HG03039 (cell line): Measurements from ENCODE around the gene DNAJC24.

Source experiments
- ATAC-seq: cut with Tn5 transposase; IDR thresholded peaks from one replicate; pipeline ENCODE4 v1.9.1; 2021; ENCODE audit warnings: mild to moderate bottlenecking, moderate library complexity; ENCODE audit not compliant: unreplicated experiment

The DNAJC24 gene

GRCh38 chr11:31414338-31414737 is 44.7 kb downstream of the DNAJC24 start:
- ATAC-seq, result no peak

GRCh38 chr11:31415435-31415834 is 45.8 kb downstream of the DNAJC24 start:
- ATAC-seq, result no peak

DNA sequence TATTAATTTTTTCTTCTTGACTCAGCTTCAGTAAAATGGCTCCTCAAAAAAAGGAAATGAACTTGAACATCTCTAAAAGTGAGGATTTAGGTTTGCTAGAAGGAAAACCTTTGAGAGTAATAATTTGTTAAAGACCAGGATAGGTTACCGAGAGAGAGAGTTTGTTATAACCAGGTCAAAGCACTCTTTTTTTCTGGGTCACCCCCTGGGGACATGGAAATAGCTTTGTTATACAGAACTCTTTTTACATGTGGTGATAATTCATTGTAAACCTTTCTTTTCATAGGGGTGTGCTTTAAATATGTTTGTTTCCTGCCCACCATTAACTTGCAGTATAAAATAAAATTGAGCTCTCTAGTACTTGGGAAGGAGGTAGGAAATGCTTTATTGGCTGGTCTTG is 47.7 kb downstream of the DNAJC24 start:
- ATAC-seq, result no peak

DNA sequence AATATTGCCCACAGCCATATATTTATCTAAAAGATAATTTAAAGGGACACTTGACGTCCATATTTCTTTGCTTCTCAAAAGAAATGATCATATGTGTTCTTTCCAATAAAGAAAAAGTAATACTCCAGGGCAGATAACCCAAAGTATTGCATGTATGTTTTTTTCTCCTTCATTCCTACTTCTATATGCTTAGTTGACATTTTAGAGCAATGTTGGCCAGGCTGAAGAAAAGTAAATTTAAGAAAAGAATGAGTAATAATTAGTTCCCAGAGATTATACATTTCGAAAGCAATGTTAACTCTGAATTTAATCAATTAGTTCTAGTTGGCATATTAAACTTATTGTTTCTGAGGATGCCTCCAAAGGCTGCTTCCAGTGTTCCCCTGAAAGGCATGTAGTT is 48.2 kb downstream of the DNAJC24 start:
- ATAC-seq, result no peak

GRCh38 chr11:31419138-31419537 is 49.5 kb downstream of the DNAJC24 start:
- no peak for ATAC-seq

DNA sequence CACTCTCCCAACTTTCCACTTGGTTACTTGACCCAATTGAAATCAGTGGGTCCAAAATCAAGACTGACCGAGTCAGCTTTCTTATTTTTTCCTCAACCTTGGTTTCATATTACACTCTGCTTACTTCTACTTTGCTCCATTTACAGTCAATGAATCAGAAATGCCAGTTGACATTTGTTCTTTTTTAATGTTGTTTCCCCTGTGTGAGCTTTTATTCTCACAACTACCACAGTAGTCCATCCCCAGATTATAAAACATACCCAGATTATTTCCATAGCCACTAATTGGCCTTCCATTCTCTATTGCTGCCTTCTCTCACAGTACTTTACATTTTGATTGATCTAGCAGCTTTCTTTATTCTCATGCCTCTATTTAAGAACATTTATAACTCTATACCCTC is 50.0 kb downstream of the DNAJC24 start:
- no peak for ATAC-seq

DNA sequence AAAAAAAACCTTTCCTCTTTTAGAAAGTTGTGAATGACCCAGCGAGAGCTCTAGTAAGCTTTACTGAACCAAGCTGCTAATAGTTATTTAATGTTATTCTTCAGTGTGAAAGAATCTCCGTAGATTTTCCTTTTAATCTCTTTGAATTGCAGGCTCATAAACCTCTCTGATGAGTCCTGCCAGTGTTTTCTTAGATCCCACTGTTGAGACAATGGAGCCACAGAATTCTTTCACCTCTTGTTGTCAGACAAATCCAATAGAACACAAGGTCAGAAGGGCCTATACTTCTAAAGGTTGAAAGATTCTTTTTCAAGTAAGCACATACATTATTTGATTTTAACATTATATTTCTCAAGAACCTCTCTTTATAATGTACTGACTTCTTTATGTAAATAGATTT is 52.2 kb downstream of the DNAJC24 start:
- ATAC-seq, result no peak

- ATAC-seq, result no peak
Observed at GRCh38 chr11:31422703-31423102, 53.0 kb downstream of the DNAJC24 start.

- no peak for ATAC-seq
Observed at GRCh38 chr11:31424652-31425051, 55.0 kb downstream of the DNAJC24 start.

GRCh38 chr11:31433851-31434250 is 64.2 kb downstream of the DNAJC24 start:
- no peak for ATAC-seq

GRCh38 chr11:31437742-31438435 is 68.2 kb downstream of the DNAJC24 start:
- no peak for ATAC-seq

- no peak for ATAC-seq
Observed at GRCh38 chr11:31441296-31441695, 71.6 kb downstream of the DNAJC24 start.

DNA sequence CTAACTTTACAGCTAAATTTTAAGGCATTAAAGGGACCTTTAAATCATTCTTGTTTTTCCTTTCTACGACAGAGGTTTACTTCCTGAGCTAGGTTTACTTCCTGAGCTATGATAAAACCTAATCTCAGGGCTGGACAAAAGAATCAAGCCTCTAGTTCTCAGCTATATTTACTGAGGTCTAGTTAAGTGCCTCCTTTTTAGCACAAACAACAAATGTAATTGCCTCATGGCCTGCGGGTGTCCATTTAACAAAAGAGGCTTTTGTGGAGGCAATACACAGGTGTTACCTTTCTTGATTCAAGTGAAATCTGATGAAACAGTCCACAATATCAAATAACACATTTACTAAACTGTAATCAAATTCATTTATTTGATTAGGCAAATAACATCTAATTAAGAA is 72.4 kb downstream of the DNAJC24 start:
- no peak for ATAC-seq

DNA sequence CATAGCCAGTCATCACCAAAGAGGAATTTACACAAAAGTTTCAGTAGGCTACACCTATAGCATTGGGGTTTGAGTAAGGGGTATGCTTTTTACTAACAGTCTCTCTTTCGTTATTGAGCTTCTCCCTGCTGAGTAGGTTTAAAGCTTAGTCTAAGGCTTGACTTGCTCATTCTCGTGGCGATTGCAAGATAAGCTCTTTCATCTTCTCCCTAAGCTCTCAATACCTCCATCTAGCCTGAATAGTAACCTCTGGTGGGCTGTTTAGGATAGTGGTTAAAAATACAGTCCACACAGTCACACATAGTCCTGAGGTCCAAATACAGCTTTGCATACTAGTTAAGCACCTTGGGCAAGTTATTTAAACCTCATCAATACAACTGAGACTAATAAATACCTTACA is 74.1 kb downstream of the DNAJC24 start:
- no peak for ATAC-seq

GRCh38 chr11:31445621-31446020 is 76.0 kb downstream of the DNAJC24 start:
- ATAC-seq, result no peak

DNA sequence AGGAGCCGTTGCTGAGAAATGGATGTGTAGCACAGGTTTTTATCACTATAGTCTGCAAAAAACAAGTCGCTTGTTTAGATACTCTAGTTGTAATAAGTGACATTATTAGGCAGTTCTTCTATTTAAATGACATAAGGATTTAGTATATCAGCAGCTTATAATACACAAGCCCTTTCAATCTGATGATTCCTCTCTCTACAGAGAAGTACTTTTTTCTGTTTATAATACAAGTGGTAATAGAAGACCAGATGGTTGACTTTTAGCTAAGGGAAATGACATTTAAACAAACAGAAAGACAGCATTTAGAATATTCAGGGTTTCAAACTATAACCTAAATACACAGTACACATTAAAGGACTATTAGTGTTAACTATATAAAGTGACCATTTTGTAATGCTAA is 79.4 kb downstream of the DNAJC24 start:
- no peak for ATAC-seq

DNA sequence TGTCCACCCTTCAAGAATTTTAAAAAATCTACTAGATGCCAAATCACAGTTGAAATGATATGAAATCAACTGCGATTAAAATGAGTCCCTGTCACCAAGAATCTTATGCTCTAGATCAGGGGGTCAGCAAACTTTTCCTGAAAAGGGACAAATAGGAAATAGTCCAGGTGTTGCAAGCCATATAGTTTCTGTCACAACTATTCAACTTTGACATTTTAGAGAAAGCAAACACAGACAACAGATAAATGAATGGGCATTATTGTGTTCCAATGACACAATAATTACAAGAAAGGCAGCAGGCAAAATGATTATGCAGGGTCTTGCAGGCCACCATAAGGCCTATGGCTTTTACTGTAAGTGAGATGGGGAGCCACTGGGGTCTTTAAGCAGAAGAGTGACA is 81.2 kb downstream of the DNAJC24 start:
- ATAC-seq, result no peak

GRCh38 chr11:31455177-31455576 is 85.5 kb downstream of the DNAJC24 start:
- no peak for ATAC-seq

DNA sequence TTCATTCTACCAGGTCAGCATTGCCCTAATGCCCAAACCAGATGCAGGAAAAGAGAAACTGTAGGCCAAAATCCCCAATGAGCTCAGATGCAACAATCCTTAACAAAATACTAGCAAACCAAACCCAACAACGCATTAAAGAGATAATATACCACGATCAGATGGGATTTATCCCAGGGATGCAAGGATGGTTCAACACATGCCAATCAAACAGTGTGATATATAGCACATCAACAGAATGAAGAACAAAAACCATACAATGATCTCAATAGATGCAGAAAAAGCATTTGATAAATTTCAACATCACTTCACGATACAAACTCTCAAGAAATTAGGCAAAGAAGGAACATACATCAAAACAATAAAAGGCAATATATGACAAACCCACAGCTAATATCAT is 94.8 kb downstream of the DNAJC24 start:
- ATAC-seq, result no peak

DNA sequence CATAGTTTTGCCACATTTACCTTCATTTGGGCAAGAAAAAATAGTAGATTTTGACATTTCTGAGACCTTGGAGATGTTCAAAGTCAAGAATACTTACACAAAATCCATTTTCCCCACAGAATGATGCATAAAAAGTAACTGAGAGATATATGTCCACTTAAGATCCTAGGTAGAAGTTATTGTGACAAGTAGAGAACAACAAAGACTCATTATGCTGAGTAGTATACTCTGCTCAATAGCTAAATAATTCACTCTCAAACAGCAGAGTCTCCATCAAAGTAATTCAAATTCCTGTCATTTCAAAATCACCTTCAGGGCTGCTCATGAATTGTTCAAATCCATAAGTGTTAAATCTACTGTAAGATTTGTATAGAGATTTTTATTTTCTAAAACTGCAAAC is 104.4 kb downstream of the DNAJC24 start:
- no peak for ATAC-seq

GRCh38 chr11:31477528-31478222 is 108.0 kb downstream of the DNAJC24 start:
- ATAC-seq, result no peak

GRCh38 chr11:31478223-31478590 is 108.5 kb downstream of the DNAJC24 start:
- ATAC-seq, result no peak

GRCh38 chr11:31479066-31479465 is 109.4 kb downstream of the DNAJC24 start:
- no peak for ATAC-seq
